DMS114 treated with DMSO at 0.1 percent for 48 hours (cell line): ENCODE measurements around the gene BDNF.

Source experiments
- DNase-seq: peaks from one replicate; lab custom pipeline; 2025; ENCODE audit not compliant: unreplicated experiment; lab: John Stamatoyannopoulos, UW

BDNF gene

GRCh38 chr11:27605422-27605821 lies 94.8 kb downstream of the BDNF start:
- DNase-seq: no peak
